IMR-90 (cell line): Measurements from ENCODE around the gene KRTAP10-1.

ENCODE experiments used
- CEBPB ChIP-seq: IDR thresholded peaks from 2 replicates; pipeline ENCODE4 v1.6.1; 2012; ENCODE audit warnings: low read depth, low read length, improper control_type of control experiment
- ELK1 ChIP-seq: fragments of 150-350 bp; IDR thresholded peaks from 2 replicates; pipeline ENCODE4 v1.6.1; 2016; ENCODE audit warnings: low read depth, mild to moderate bottlenecking, low read length, moderate library complexity, borderline replicate concordance
- MAFK ChIP-seq: IDR thresholded peaks from 2 replicates; pipeline ENCODE4 v1.6.1; 2012; ENCODE audit warnings: low read depth, low read length, improper control_type of control experiment
- POLR2A ChIP-seq: IDR thresholded peaks from 2 replicates; pipeline ENCODE4 v1.6.1; 2012; ENCODE audit warnings: mild to moderate bottlenecking, low read depth, low read length
- RCOR1 ChIP-seq: IDR thresholded peaks from 2 replicates; pipeline ENCODE4 v1.6.1; 2012; ENCODE audit warnings: mild to moderate bottlenecking, low read length, improper control_type of control experiment; ENCODE audit not compliant: insufficient replicate concordance
- RFX5 ChIP-seq: IDR thresholded peaks from 2 replicates; pipeline ENCODE4 v1.8.0; 2012; ENCODE audit warnings: low read depth, mild to moderate bottlenecking, low read length, moderate library complexity
- TF ChIP-seq, protein P1 (sequence below): conservative IDR thresholded peaks from 2 replicates; pipeline ENCODE4 v1.5.1; 2012; ENCODE audit warnings: mild to moderate bottlenecking, low read depth, low read length, improper control_type of control experiment

DNA sequence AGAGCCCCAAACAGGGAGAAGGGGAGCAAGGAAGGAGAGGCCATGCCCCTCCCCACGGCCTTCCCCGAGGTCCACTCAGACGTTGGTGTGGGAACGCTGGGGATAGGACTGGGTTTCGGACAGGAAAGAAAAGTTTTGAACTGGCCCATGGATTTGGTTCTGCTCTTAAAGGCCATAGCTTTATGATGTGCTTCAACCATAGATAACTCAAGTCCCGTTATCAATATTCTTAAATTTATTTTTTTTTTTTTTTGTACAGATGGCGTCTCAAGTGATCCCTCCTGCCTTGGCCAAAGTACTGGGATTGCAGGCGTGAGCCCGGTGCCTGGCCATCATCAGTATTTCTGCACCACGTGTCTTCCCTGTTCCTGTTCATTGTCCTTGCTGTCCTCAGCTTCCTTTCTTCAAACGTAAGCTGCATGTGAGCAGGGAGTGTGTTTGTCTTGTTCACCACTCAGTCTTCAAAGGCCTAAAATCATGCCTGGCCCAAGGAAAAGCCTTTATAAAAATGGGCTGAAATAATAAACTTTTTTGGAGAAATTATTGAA is 820 bp upstream of the KRTAP10-1 start:
- TF ChIP-seq, protein P1, sequence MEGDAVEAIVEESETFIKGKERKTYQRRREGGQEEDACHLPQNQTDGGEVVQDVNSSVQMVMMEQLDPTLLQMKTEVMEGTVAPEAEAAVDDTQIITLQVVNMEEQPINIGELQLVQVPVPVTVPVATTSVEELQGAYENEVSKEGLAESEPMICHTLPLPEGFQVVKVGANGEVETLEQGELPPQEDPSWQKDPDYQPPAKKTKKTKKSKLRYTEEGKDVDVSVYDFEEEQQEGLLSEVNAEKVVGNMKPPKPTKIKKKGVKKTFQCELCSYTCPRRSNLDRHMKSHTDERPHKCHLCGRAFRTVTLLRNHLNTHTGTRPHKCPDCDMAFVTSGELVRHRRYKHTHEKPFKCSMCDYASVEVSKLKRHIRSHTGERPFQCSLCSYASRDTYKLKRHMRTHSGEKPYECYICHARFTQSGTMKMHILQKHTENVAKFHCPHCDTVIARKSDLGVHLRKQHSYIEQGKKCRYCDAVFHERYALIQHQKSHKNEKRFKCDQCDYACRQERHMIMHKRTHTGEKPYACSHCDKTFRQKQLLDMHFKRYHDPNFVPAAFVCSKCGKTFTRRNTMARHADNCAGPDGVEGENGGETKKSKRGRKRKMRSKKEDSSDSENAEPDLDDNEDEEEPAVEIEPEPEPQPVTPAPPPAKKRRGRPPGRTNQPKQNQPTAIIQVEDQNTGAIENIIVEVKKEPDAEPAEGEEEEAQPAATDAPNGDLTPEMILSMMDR: no peak
- TF ChIP-seq ELK1: no peak
- TF ChIP-seq RCOR1: no peak
- no peak for TF ChIP-seq RFX5
- no peak for TF ChIP-seq POLR2A
- TF ChIP-seq CEBPB: no peak
- TF ChIP-seq MAFK: no peak
